Measurements from ENCODE around the gene TPM1. TPM values are rescaled to one million over a fixed set of nuclear protein-coding genes. Genes with fewer than 3 reads are reported as not detected.

Gene TPM1
- total and polyA plus RNA-seq, 2 donors (not counting 1 experiment from before 2014, with no cell fraction given), result 5.5 to 20.3 TPM

DNA sequence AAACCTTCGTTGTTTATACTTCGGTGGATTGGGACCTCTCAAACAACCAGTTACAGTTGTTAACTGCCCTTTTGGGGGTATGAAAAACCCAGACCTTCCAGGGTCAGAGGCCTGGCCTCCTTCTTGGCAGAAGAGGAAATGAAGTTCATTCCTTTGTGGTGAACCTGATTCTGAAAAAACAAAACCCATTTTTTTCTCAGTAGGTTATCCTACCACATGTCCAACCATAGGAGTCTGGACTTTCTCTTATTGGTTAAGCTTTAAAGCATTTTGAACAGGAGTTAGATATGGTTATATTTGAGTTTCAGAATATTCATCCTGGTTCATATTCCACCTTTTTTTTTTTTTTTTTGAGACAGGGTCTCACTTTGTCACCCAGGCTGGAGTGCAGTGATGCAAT, 71.9 kb downstream of the TPM1 start:
- WGBS (ENCODE audit: insufficient coverage), result 100% methylated on average over 1 of the region's 2 CpGs
- Mint-ChIP-seq H3K4me3 (no peak overlapping the region), H3K9me3 (ENCODE audit: insufficient read depth) (no peaks in the 10 kb centered on the region), H3K27me3 (no peaks in the 10 kb centered on the region), H3K4me1 (no peaks in the 10 kb centered on the region), H3K27ac (no peak overlapping the region)
- DNase-seq, result no peak
- H3K4me1 ChIP-seq (ENCODE audit: control insufficient read depth in 2 of 2, insufficient read depth in 2 of 2, low read length in 2 of 2), result no peaks in the 10 kb centered on the region
- H3K79me2 ChIP-seq (ENCODE audit: control insufficient read depth, insufficient read depth, low read length), result no peaks in the 10 kb centered on the region
- no peaks in the 10 kb centered on the region for H3K36me3 ChIP-seq (replicated peaks in 1 of 2; ENCODE audit: control extremely low read depth in 1 of 2, control insufficient read depth in 1 of 2, extremely low read depth in 1 of 2, insufficient read depth in 2 of 2, low read length in 1 of 2)
- no peak overlapping the region for H3K4me3 ChIP-seq (ENCODE audit: control extremely low read depth in 1 of 5, extremely low read depth in 1 of 5, insufficient read depth in 1 of 5, low read depth in 2 of 5, low read length in 4 of 5)
- no peaks in the 10 kb centered on the region for H3K27me3 ChIP-seq (replicated peaks in 1 of 4; ENCODE audit: control extremely low read depth in 1 of 4, control insufficient read depth in 3 of 4, insufficient read depth in 4 of 4, low read length in 3 of 4)
- intact Hi-C loops (cut with micrococcal nuclease), result no loop called here
- ChIA-PET POLR2A (no interaction called here), CTCF (no interaction called here)
- H3K9me3 ChIP-seq (ENCODE audit: control extremely low read depth in 1 of 3, control insufficient read depth in 2 of 3, insufficient read depth in 1 of 3, low read length in 2 of 3), result peaks cover 0 to 10% (median 6%) of the 10 kb centered on the region in 3 donors
- H3K4me2 ChIP-seq (replicated peaks; ENCODE audit: low read depth, low read length, poor library complexity, severe bottlenecking), result no peak overlapping the region
- no peaks in the 10 kb centered on the region for H4K20me1 ChIP-seq (ENCODE audit: control insufficient read depth, insufficient read depth, low read length, poor library complexity, severe bottlenecking)
- H3K9ac ChIP-seq (ENCODE audit: low read length), result no peak overlapping the region
- no peak for TF ChIP-seq EZH2 (IDR thresholded peaks at IDR 0.05; ENCODE audit: borderline replicate concordance, insufficient read depth, low read depth, low read length, poor library complexity, severe bottlenecking)
- TF ChIP-seq, protein P1, sequence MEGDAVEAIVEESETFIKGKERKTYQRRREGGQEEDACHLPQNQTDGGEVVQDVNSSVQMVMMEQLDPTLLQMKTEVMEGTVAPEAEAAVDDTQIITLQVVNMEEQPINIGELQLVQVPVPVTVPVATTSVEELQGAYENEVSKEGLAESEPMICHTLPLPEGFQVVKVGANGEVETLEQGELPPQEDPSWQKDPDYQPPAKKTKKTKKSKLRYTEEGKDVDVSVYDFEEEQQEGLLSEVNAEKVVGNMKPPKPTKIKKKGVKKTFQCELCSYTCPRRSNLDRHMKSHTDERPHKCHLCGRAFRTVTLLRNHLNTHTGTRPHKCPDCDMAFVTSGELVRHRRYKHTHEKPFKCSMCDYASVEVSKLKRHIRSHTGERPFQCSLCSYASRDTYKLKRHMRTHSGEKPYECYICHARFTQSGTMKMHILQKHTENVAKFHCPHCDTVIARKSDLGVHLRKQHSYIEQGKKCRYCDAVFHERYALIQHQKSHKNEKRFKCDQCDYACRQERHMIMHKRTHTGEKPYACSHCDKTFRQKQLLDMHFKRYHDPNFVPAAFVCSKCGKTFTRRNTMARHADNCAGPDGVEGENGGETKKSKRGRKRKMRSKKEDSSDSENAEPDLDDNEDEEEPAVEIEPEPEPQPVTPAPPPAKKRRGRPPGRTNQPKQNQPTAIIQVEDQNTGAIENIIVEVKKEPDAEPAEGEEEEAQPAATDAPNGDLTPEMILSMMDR (IDR thresholded peaks at IDR 0.05), result no peak
- H2AFZ ChIP-seq (ENCODE audit: insufficient read depth, low read depth, low read length, poor library complexity, severe bottlenecking), result no peak overlapping the region
- H3K27ac ChIP-seq (ENCODE audit: low read length in 2 of 2), result no peak overlapping the region
- ATAC-seq (ENCODE audit: low read depth), result no peak

Other genes starting within 250 kb of the TPM1 start
- 18.8 and 20.0 TPM in 2 replicates for gene LACTB, start 79.1 kb downstream of the TPM1 start, total RNA-seq
- 5.0 and 12.7 TPM in 2 replicates for gene LACTB, start 79.1 kb downstream of the TPM1 start, polyA plus RNA-seq
- 49.4 and 50.9 TPM in 2 replicates for gene RPS27L, start 114.7 kb downstream of the TPM1 start, total RNA-seq
- 17.5 and 21.6 TPM in 2 replicates for gene RPS27L, start 114.7 kb downstream of the TPM1 start, polyA plus RNA-seq
- 58.1 and 61.3 TPM in 2 replicates for gene RAB8B, start 146.9 kb downstream of the TPM1 start, total RNA-seq
- gene RAB8B, start 146.9 kb downstream of the TPM1 start, polyA plus RNA-seq, result 9.6 and 24.4 TPM in 2 replicates
- 45.2 and 47.0 TPM in 2 replicates for gene APH1B, start 234.9 kb downstream of the TPM1 start, total RNA-seq
- 6.7 and 7.6 TPM in 2 replicates for gene APH1B, start 234.9 kb downstream of the TPM1 start, polyA plus RNA-seq

Data from B cell (primary cell).